A549 (cell line): ENCODE measurements around the gene TREM1.

ENCODE experiments used
- CEBPB ChIP-seq, 2 experiments: fragments of >200 bp in 1 of 2; sonication (Bioruptor Twin) in 1 of 2; formaldehyde crosslinking in 1 of 2; IDR thresholded peaks; 2 replicates each; pipeline ENCODE4 v1.6.1; 2012 to 2016
- CHD2 ChIP-seq: fragments of 150-350 bp; IDR thresholded peaks from 2 replicates; pipeline ENCODE4 v1.6.1; 2014; ENCODE audit warnings: low read length; ENCODE audit not compliant: partially characterized antibody
- EP300 ChIP-seq, 2 experiments: fragments of >200 bp; sonication (Bioruptor Twin); formaldehyde crosslinking; IDR thresholded peaks; 2 replicates in 1 of 2; 3 replicates in 1 of 2; pipeline ENCODE4 v1.6.1; 2016 to 2017
- MAZ ChIP-seq: fragments of 150-350 bp; IDR thresholded peaks from 2 replicates; pipeline ENCODE4 v1.6.1; 2014; ENCODE audit warnings: antibody characterized with exemption, low read depth, low read length, borderline replicate concordance
- NFE2L2 ChIP-seq: fragments of 150-350 bp; conservative IDR thresholded peaks from 2 replicates; pipeline ENCODE4 v1.6.1; 2014; ENCODE audit warnings: low read length
- POLR2A ChIP-seq: IDR thresholded peaks from 2 replicates; pipeline ENCODE4 v1.6.1; 2012; ENCODE audit warnings: mild to moderate bottlenecking, low read length
- TF ChIP-seq, protein P1 (sequence below): fragments of 200-600 bp; sonication (generic); IDR thresholded peaks from 2 replicates; pipeline ENCODE4 v1.6.1; 2016; ENCODE audit warnings: antibody characterized with exemption, mild to moderate bottlenecking, moderate library complexity
- TF ChIP-seq, protein P2 (sequence below): fragments of 450-650 bp; IDR thresholded peaks from 2 replicates; pipeline ENCODE4 v1.6.1; 2014; ENCODE audit warnings: antibody characterized with exemption
- TF ChIP-seq, protein P3 (sequence below): fragments of >200 bp; sonication (Bioruptor Twin); formaldehyde crosslinking; IDR thresholded peaks from 3 replicates; pipeline ENCODE4 v1.5.1; 2016

DNA sequence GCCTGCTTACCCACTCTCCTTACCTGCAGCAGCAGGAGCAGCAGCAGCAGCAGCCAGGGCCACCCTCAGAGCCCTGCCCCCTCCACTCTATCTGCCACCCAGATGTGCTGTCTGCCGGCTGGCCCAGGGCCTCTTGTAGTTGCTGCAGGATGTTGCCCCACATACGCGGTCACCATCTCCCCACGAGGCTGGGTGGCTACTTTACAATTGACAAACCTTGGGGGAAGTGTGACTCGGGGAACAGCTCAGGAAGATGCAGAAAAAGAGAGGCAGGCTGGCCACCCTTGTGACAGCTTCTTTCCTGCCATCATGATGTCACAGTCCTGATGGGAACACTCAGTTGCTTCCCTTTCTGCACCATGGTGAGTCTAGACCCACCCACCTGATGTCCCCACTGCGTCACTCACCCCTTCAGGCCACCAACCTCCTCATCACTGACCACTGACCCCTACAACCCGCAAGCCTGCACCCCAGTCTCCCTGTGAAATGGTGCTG, 14.5 kb downstream of the TREM1 start:
- TF ChIP-seq CHD2 (no peak), POLR2A (no peak), EP300 (IDR thresholded peaks at IDR 0.05) (no peak), CEBPB (IDR thresholded peaks at IDR 0.05) (no peak), NFE2L2 (no peak), MAZ (no peak)
- TF ChIP-seq, protein P1, sequence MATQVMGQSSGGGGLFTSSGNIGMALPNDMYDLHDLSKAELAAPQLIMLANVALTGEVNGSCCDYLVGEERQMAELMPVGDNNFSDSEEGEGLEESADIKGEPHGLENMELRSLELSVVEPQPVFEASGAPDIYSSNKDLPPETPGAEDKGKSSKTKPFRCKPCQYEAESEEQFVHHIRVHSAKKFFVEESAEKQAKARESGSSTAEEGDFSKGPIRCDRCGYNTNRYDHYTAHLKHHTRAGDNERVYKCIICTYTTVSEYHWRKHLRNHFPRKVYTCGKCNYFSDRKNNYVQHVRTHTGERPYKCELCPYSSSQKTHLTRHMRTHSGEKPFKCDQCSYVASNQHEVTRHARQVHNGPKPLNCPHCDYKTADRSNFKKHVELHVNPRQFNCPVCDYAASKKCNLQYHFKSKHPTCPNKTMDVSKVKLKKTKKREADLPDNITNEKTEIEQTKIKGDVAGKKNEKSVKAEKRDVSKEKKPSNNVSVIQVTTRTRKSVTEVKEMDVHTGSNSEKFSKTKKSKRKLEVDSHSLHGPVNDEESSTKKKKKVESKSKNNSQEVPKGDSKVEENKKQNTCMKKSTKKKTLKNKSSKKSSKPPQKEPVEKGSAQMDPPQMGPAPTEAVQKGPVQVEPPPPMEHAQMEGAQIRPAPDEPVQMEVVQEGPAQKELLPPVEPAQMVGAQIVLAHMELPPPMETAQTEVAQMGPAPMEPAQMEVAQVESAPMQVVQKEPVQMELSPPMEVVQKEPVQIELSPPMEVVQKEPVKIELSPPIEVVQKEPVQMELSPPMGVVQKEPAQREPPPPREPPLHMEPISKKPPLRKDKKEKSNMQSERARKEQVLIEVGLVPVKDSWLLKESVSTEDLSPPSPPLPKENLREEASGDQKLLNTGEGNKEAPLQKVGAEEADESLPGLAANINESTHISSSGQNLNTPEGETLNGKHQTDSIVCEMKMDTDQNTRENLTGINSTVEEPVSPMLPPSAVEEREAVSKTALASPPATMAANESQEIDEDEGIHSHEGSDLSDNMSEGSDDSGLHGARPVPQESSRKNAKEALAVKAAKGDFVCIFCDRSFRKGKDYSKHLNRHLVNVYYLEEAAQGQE = no peak
- TF ChIP-seq, protein P2, sequence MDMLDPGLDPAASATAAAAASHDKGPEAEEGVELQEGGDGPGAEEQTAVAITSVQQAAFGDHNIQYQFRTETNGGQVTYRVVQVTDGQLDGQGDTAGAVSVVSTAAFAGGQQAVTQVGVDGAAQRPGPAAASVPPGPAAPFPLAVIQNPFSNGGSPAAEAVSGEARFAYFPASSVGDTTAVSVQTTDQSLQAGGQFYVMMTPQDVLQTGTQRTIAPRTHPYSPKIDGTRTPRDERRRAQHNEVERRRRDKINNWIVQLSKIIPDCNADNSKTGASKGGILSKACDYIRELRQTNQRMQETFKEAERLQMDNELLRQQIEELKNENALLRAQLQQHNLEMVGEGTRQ = no peak
- TF ChIP-seq, protein P3, sequence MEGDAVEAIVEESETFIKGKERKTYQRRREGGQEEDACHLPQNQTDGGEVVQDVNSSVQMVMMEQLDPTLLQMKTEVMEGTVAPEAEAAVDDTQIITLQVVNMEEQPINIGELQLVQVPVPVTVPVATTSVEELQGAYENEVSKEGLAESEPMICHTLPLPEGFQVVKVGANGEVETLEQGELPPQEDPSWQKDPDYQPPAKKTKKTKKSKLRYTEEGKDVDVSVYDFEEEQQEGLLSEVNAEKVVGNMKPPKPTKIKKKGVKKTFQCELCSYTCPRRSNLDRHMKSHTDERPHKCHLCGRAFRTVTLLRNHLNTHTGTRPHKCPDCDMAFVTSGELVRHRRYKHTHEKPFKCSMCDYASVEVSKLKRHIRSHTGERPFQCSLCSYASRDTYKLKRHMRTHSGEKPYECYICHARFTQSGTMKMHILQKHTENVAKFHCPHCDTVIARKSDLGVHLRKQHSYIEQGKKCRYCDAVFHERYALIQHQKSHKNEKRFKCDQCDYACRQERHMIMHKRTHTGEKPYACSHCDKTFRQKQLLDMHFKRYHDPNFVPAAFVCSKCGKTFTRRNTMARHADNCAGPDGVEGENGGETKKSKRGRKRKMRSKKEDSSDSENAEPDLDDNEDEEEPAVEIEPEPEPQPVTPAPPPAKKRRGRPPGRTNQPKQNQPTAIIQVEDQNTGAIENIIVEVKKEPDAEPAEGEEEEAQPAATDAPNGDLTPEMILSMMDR = no peak
